GM19324 (cell line): Measurements from ENCODE around the gene PGGHG.

Source experiments
- ATAC-seq: cut with Tn5 transposase; IDR thresholded peaks from one replicate; pipeline ENCODE4 v1.9.1; 2021; ENCODE audit warnings: mild to moderate bottlenecking, moderate library complexity; ENCODE audit not compliant: unreplicated experiment, low FRiP score

Gene PGGHG

GRCh38 chr11:268716-269145 lies 20.2 kb upstream of the PGGHG start:
- ATAC-seq: peak; percentile 57

- peak; percentile 77 for ATAC-seq
Observed at GRCh38 chr11:269146-269890, 19.6 kb upstream of the PGGHG start.

DNA sequence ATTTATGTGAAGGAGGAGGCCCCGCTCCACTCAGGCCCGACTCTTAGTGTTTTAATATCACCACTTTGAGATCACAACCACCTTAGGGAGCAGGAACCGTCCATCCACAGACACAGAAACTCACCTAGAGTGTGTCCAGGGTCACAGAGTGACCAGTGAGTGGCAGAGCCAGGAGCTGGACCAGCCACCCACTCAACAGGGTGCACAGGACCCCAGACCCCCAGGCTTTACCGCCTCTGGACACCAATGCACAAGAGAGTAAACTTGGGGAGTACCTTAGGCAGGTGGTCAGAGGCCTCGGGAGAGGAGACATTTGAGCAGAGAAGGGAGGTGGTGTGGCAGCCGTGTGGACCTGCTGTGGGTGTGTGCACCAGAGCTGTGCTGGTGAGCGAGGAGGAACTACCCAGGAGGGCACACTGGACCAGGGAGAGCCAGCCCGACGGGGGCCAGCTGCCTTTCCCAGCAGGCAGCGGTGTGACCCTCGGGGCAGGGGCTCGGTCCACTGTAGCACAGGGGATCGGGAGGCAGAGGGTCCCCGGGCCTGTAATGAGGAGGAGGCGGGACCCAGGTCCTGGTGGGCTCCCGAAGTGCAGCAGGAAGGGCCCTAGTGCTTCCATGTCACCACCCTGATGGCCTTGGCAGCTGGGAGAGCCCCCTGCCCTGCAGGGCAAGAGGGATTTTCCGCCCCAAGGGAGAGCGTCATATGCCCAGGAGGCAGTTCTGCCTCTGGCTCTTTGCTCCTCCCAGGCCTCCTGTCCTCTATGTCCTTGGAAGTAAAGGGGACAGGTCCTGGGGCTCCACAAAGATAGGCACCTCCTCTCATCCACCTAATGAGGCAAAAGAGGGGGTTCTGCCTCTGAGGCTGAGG lies 18.2 kb upstream of the PGGHG start:
- no peak for ATAC-seq

GRCh38 chr11:271319-271715 lies 17.6 kb upstream of the PGGHG start:
- ATAC-seq: no peak

- no peak for ATAC-seq
Observed at GRCh38 chr11:272195-272930, 16.6 kb upstream of the PGGHG start.

DNA sequence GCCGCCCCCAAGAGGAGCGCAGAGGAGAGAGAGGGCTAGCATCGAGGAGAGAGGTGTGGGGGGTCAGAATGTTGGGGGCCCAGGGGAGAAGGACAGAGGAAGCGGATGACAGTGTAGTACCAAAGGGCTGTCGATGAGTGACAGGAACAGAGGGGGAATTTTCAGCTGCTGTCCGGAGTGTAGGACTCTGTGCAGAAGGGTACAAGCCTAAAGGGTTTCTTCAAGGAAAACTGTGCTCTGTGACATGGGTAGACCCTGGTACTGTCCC lies 16.1 kb upstream of the PGGHG start:
- no peak for ATAC-seq

GRCh38 chr11:276219-276618 lies 12.7 kb upstream of the PGGHG start:
- no peak for ATAC-seq

GRCh38 chr11:278001-278951 lies 10.7 kb upstream of the PGGHG start, which contains the start of gene NLRP6:
NLRP6 (plus strand) TSS chr11:278407; CDS start chr11:278570, 163 bp downstream.
- ATAC-seq: no peak

DNA sequence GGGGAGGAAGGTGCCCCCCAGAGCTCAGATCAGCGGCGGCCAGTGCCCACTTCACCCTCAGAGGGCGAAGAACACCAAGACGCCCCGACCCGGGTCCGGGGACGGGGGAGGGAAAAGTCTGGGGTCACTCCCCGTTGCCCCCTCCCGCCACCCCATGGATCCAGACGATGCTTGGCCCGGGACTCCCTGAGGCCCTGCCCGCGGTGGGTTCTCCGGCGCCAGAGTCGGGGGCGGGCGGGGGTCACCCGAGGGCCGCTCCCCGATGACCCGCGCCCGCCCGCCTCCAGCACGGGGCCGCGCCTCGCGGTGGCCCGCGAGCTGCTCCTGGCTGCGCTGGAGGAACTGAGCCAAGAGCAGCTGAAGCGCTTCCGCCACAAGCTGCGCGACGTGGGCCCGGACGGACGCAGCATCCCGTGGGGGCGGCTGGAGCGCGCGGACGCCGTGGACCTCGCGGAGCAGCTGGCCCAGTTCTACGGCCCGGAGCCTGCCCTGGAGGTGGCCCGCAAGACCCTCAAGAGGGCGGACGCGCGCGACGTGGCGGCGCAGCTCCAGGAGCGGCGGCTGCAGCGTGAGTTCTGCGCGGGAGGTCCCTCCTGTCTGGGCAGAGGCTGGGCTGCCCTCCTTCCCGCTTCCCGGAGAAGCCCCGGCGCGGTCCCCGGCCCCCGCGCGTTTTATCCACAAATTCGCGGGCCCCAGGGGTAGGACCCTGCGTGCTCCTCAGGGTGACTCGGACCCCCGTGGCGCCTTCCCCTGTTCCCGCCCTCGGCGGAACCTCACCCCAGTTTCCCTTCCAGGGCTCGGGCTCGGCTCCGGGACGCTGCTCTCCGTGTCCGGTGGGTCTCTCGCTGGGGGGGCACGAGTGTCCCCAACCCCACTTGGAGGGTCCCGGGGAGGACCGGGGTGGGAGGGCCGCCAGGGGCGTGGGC lies 9.6 kb upstream of the PGGHG start:
- ATAC-seq: no peak

DNA sequence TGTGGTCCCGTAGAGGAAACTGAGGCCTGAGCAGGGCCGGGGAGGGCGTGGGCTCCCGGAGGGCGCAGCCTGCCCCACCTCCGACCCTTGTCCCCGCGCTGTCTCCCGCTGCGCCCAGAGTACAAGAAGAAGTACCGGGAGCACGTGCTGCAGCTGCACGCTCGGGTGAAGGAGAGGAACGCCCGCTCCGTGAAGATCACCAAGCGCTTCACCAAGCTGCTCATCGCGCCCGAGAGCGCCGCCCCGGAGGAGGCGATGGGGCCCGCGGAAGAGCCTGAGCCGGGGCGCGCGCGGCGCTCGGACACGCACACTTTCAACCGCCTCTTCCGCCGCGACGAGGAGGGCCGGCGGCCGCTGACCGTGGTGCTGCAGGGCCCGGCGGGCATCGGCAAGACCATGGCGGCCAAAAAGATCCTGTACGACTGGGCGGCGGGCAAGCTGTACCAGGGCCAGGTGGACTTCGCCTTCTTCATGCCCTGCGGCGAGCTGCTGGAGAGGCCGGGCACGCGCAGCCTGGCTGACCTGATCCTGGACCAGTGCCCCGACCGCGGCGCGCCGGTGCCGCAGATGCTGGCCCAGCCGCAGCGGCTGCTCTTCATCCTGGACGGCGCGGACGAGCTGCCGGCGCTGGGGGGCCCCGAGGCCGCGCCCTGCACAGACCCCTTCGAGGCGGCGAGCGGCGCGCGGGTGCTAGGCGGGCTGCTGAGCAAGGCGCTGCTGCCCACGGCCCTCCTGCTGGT lies 8.8 kb upstream of the PGGHG start:
- no peak for ATAC-seq

DNA sequence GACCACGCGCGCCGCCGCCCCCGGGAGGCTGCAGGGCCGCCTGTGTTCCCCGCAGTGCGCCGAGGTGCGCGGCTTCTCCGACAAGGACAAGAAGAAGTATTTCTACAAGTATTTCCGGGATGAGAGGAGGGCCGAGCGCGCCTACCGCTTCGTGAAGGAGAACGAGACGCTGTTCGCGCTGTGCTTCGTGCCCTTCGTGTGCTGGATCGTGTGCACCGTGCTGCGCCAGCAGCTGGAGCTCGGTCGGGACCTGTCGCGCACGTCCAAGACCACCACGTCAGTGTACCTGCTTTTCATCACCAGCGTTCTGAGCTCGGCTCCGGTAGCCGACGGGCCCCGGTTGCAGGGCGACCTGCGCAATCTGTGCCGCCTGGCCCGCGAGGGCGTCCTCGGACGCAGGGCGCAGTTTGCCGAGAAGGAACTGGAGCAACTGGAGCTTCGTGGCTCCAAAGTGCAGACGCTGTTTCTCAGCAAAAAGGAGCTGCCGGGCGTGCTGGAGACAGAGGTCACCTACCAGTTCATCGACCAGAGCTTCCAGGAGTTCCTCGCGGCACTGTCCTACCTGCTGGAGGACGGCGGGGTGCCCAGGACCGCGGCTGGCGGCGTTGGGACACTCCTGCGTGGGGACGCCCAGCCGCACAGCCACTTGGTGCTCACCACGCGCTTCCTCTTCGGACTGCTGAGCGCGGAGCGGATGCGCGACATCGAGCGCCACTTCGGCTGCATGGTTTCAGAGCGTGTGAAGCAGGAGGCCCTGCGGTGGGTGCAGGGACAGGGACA lies 8.0 kb upstream of the PGGHG start:
- no peak for ATAC-seq

DNA sequence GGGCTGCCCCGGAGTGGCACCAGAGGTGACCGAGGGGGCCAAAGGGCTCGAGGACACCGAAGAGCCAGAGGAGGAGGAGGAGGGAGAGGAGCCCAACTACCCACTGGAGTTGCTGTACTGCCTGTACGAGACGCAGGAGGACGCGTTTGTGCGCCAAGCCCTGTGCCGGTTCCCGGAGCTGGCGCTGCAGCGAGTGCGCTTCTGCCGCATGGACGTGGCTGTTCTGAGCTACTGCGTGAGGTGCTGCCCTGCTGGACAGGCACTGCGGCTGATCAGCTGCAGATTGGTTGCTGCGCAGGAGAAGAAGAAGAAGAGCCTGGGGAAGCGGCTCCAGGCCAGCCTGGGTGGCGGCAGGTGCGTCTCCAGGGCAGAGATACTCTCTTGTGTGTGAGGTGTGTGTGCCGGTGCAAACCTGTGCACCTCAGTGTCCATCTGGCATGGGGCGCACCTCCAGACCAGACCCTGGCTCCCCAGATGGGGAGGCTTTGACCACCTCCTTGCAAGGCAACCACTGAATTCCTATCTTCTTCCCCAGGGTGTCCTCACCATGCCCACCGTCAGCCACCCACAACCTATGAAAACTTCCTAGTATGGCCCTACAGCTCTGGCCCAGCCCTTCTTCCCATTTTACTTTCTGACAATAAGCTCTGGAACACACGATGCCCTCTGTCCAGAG lies 7.3 kb upstream of the PGGHG start:
- ATAC-seq: no peak

GRCh38 chr11:282171-282570 lies 6.8 kb upstream of the PGGHG start:
- no peak for ATAC-seq

DNA sequence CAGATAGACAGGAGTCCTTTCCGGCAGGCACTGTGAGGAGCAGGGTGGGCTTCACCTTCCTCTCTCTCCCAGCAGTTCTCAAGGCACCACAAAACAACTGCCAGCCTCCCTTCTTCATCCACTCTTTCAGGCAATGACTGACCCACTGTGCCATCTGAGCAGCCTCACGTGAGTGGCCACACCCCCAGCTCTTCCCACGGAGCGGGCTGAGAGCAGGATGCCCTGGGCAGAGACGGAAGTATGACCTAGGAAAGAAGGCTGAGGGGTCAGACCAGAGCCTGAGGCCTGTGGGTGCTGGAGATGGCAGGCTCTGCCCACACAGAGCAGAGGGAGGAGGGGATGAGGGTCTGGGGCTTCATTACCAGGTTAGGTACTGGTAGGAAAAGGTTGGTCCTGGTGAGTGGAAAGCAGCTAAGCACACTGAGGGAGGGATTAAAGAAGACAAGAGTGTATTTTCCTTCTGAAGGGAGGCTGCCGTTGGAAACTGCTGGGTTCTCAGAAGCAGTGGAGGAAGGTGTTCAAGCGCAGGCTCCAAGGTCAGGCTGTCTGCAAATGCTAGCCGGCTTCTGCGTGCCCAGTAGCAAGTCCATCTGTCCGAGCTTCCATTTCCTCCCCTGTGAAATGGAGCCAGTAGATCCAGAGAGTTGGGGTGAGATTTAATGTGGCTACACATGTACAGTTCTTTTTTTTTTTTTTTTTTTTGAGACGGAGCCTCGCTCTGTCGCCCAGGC lies 6.1 kb upstream of the PGGHG start:
- no peak for ATAC-seq

GRCh38 chr11:283405-284104 lies 5.4 kb upstream of the PGGHG start:
- ATAC-seq: no peak
